MG63 (cell line): ENCODE results near the gene LCN15. TPM values are rescaled to one million over a fixed set of nuclear protein-coding genes. Genes with fewer than 3 reads are reported as not detected.
"Not testable (repeated sequence)": the region's sequence is repeated elsewhere in the genome, so short reads cannot be mapped to it uniquely, and the experiment has no call there.

Experiments
- DNase-seq: peaks from one replicate; pipeline ENCODE4 v3.0.0-alpha.2; 2020
- H3K27me3 ChIP-seq: fragments of 250-450 bp; sonication (Bioruptor Pico); 2 replicates; pipeline ENCODE4 v1.5.1; 2020; ENCODE audit warnings: mild to moderate bottlenecking, moderate library complexity
- H3K36me3 ChIP-seq: fragments of 250-450 bp; sonication (Bioruptor Pico); 2 replicates; pipeline ENCODE4 v1.5.1; 2020; ENCODE audit warnings: mild to moderate bottlenecking, moderate library complexity
- H3K4me3 ChIP-seq: fragments of 250-450 bp; sonication (Bioruptor Pico); 2 replicates; pipeline ENCODE4 v1.5.1; 2020; ENCODE audit warnings: mild to moderate bottlenecking, moderate library complexity
- H3K9me3 ChIP-seq: fragments of 250-450 bp; sonication (Bioruptor Pico); 2 replicates; pipeline ENCODE4 v1.5.1; 2020; ENCODE audit warnings: mild to moderate bottlenecking, moderate library complexity
- total RNA-seq: library from RNA; depleted of rRNA; stranded (reverse); fragments of >200 nt; shearing (Covaris generic); gene quantifications from 2 replicates; pipeline ENCODE4 v1.2.3, GENCODE V29; 2014; ENCODE audit warnings: low replicate concordance

The LCN15 gene
- total RNA-seq, 1 experiment from 2014 or later: not detected

DNA sequence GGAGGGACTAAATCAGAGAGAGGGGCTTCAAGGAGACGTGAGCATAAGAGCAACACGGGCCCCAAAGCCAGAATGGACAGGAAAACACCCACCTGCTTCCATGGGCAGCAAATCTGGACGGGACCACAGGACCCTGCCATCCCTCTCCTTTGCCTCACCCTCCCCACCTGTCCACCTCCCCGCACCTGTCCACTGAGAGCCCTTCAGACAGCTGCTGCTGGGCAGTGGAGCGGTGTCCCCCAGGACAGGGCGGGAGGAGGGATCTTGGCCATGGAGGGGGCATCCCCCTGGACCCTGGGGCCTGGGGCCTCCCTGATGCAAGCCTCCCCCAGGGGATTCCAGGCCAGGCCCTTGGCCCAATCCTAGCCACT lies 34.4 kb upstream of the LCN15 start:
- no peaks in the 10 kb centered on the region; the same call in 1 of the 2 replicates for H3K36me3 ChIP-seq
- no peak for DNase-seq
- H3K9me3 ChIP-seq: no peaks in the 10 kb centered on the region
- no peak overlapping the region for H3K4me3 ChIP-seq
- peaks cover 34% of the 10 kb centered on the region for H3K27me3 ChIP-seq

DNA sequence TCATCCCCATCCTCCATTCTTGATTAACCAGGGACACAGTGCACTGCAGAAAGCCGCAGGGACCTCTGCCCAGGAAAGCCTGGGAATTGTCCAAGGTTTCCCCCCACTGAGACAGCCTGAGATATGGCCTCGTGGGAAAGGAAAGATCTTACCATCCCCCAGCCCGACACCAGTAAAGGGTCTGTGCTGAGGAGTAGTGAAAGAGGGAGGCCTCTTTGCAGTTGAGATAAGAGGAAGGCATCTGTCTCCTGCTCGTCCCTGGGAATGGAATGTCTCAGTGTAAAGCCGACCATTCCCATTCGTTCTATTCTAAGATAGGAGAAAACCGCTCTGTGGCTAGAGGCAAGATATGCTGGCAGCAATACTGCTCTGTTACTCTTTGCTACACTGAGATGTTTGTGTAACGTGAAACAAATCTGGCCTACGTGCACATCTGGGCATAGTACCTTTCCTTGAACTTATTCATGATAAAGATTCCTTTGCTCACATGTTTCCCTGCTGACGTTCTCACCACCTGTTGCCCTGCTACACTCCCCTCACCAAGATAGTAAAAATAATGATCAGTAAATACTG lies 32.5 kb upstream of the LCN15 start:
- H3K27me3 ChIP-seq: peaks cover 34% of the 10 kb centered on the region
- DNase-seq, H3K9me3 ChIP-seq, H3K4me3 ChIP-seq, H3K36me3 ChIP-seq: not testable (repeated sequence)

DNA sequence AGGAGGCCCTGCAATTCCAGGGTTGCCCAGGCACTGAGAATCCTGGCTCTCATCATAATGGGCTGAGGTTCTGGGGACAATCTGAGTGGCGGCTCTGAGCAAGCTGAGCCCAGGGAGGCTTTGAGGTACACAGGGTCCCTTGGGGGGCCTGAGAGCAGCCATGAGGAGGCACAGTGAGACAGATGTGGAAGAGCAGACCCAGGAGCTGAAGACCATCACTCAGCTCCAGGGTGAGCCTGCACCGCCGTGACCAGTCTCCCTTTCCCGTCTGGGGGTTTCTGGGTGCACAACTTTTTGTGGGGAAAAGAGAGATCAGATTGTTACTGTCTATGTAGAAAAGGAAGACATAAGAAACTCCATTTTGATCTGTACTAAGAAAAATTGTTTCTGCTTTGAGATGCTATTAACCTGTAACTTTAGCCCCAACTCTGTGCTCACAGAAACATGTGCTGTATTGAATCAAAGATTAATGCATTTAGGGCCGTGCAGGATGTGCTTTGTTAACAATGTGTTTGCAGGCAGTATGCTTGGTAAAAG lies 32.0 kb upstream of the LCN15 start, which contains the start of gene CCDC183:
CCDC183 (plus strand) TSS at position 101 of the 537 bp plus-strand sequence; CDS start at position 161, 60 bp downstream.
- Histone ChIP-seq H3K36me3 (peaks cover 3% of the 10 kb centered on the region), H3K4me3 (no peak within 1 kb of the TSS), H3K9me3 (no peaks in the 10 kb centered on the region), H3K27me3 (peaks cover 34% of the 10 kb centered on the region)
- DNase-seq: no peak

DNA sequence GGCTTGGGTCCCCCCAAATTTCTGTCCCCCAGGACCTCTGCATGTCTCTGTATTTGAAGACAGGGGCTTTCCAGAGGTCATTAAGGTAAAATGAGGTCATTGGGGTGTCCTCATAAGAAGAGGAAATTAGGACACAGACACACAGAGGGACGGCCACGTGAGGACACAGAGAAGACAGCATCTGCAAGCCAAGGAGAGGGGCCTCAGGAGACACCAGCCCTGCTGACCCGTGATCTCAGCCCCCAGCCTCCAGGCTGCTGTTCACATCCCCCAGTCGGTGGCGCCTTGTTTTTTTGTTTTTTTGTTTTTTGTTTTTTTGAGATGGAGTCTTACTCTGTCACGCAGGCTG lies 30.7 kb upstream of the LCN15 start:
- Histone ChIP-seq H3K9me3 (no peaks in the 10 kb centered on the region), H3K36me3 (peaks cover 3% of the 10 kb centered on the region), H3K4me3 (no peak overlapping the region), H3K27me3 (peaks cover 29% of the 10 kb centered on the region)
- no peak for DNase-seq

DNA sequence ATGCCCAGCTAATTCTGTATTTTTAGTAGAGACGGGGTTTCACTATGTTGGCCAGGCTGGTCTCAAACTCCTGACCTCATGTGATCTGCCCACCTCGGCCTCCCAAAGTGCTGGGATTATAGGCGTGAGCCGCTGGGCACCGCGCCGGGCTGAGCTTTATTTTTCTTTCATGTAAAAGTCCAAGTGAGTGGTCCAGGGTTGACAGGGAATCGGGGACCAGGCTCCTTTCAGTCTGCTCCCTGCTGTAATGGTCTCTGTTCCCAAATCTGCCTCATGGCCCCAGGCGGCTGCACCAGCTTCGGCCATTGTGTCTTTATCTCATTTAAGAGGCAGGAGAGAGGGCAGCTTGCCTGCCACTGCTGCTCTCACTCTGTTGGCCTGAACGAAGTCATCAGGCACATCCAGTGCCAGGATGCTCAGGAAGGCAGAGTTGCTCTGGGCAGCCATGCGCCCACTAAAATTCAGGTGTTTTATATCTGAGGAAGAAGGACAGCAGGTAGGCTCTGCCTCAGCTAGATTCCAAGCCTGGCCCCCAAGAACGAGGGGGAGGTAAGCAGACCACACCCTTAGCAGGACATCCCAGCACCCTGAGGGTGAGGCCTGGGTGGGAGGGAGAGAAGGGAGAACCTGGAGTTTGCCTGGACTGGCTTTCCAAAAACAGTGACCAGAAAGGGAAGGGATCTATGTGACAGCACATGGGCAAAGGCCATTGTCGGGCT lies 30.1 kb upstream of the LCN15 start:
- Histone ChIP-seq H3K27me3 (peaks cover 24% of the 10 kb centered on the region), H3K36me3 (peaks cover 3% of the 10 kb centered on the region), H3K4me3 (no peak overlapping the region), H3K9me3 (no peaks in the 10 kb centered on the region)
- no peak for DNase-seq

DNA sequence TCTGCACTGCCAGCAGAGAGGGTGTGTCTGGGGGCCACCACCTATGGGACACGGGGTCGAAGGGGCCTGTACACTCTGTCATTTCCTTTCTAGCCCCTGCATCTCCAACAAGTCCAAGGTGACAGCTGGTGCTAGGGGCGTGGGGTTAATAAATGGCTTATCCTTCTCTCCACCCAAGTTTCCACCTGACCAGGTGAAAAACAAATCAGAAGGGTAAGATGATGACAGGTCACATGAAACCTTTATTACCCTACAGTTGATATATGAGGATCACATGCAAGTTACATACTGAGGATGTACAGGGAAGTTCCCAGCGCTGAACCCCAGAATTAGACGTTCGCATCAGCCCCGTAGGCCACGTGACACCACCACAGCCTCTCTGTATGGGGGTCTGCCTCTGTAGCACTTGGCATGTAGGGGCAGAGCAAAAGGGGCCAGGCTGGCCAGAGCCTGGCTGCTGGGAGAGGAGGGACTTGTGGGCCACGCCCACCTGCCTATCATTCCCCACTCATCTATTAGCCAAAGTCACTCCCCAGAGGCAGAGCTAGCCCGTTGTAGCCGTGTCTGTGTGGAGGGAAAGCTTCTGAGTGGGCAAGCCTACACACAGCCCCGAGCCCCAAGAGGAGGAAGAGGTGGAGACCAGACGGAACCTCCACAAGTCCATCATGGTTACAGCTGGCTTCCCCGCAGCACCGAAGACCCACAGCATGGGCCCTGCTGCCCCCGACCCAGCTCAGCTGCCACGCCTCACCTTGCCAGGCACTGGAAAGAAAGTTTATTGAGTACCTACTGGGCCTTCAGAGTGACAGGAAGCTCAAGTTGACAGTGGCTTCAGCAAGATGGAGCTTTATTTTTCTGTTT lies 29.0 kb upstream of the LCN15 start:
- Histone ChIP-seq H3K27me3 (peaks cover 13% of the 10 kb centered on the region), H3K4me3 (no peak overlapping the region), H3K36me3 (peaks cover 3% of the 10 kb centered on the region), H3K9me3 (no peaks in the 10 kb centered on the region)
- DNase-seq: no peak

DNA sequence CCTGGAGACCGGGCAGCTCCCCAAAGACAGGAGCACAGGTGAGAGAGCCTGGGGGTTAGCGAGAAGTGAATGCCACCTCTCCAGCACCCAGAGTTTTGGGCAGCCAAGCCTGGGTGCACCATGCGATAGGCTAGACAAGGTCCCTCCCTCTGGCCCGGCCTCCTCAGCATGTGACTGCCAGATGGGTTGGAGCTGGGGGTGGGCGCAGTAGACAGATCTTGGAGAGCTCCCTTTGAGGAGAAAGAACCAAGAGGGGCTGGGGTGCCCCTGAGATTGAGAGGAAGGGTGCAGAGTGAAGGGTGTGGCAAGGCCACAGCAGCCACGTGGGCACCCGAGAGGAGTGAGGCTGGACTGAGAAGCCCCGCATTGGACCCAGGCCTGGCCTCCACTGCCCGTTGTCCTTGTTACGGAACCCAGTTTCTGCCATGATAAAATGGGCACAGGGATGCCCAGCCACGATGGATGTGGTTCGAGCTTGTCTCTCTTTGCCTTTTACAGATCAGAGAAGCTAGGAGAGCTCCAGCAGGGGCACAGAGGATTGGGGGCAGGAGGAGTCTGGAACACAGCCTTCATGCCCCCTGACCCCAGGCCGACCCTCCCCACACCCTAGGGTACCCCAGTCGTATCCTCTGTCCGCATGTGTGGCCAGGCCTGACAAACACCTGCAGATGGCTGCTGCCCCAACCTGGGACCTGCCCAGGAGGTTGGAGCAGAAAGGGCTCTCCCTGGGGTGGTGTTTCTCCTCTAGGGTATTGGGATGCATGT lies 28.2 kb upstream of the LCN15 start:
- Histone ChIP-seq H3K27me3 (peaks cover 5% of the 10 kb centered on the region), H3K36me3 (peaks cover 3% of the 10 kb centered on the region), H3K9me3 (no peaks in the 10 kb centered on the region), H3K4me3 (peak overlapping the region; percentile 81)
- no peak for DNase-seq

DNA sequence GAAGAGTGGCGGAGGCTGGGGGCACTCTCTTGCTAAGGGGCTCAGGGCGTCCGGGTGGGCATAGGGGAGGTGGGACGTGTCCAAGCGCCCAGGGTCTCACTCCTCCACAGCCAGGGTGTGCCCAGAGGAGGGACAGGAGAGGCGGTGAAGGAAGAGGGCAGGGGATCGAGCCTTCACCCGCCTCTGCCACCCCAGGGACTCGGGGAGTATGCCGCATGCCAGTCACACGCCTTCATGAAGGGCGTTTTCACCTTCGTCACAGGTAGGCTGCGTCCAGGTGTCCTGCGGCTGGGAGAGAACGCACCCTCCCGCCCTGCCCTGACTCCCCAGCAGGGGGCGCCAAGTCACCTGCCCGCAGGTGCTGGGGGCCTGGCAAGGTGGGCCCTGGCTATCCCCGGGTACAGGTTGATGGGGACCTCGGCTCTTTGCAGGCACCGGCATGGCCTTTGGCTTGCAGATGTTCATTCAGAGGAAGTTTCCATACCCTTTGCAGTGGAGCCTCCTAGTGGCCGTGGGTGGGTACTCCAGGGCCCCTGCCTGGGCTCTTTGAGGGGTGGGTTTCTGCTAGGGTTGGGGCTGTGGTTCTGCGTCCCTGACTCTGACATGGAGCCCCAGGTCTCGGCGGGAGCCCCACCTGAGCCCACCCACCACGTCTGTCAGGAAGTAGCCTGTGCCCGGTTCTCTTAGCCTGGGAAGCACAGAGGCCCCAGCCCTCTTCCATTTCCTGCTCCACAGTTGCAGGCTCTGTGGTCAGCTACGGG lies 27.4 kb upstream of the LCN15 start:
- Histone ChIP-seq H3K27me3 (peaks cover 4% of the 10 kb centered on the region; the same call in 1 of the 2 replicates), H3K36me3 (peaks cover 3% of the 10 kb centered on the region), H3K4me3 (peak overlapping the region; percentile 81), H3K9me3 (no peaks in the 10 kb centered on the region)
- DNase-seq: peak; percentile 34

DNA sequence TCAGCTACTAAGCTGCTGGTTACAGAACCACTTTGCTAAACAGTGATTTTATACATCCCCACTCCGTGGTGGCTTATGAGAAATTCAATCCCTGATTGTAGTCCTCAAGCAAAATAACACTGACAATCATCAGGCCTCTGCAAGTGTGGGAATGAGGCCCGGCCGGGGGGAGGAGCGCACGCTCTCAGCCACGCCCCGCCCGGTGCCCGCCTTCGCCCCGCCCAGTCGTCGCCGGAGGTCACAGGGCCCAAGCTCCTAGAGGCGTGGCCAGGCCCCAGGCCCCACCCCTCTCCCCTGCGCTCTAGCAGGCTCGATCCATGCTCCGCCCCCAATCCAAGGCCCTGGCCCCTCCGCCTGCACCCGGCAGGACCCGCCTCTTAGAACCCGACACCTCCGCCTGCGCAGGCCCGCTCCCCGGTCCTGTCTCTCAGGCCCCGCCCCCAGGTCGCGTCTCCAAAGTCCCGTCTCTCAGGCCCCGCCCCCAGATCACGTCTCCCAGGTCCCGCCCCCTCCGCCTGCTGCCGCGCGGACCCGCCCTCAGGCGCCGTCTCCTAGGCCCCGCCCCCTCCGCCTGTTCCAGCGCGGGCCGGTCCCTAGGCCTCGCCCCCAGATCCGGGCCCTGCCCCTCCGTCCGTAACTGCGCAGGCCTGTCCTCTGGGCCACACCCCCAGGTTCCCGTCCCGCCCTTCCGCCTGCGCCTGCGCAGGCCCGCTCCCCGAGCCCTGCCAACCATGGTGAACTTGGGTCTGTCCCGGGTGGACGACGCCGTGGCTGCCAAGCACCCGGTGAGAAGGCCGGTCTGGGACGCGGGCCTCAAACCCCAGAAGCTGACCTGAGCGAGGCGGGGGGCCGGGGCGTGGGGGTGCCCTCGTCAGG lies 26.6 kb upstream of the LCN15 start, which contains the start of gene TMEM141:
TMEM141 (plus strand) TSS at position 705 of the 876 bp plus-strand sequence; CDS start at position 732, 27 bp downstream.
- peaks cover 3% of the 10 kb centered on the region for H3K36me3 ChIP-seq
- DNase-seq: peak; percentile 99
- H3K4me3 ChIP-seq: peak within 1 kb of the TSS; percentile 81
- H3K9me3 ChIP-seq: no peaks in the 10 kb centered on the region
- H3K27me3 ChIP-seq: peaks cover under 1% of the 10 kb centered on the region; the same call in 1 of the 2 replicates

DNA sequence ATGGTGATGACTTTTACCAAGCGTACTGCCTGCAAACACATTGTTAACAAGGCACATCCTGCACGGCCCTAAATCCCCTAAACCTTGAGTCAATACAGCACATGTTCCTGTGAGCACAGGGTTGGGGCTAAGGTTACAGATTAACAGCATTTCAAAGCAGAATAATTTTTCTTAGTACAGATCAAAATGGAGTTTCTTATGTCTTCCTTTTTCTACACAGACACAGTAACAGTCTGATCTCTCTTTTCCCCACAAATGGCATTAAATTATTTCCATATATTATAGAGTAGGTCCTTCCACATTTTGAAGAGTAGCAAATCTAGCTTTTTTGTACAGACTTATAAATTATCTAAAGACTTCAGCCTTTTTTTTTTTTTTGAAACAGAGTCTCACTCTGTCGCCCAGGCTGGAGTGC lies 25.2 kb upstream of the LCN15 start:
- H3K36me3 ChIP-seq: peaks cover 3% of the 10 kb centered on the region
- DNase-seq: no peak
- H3K27me3 ChIP-seq: no peaks in the 10 kb centered on the region
- H3K9me3 ChIP-seq: no peaks in the 10 kb centered on the region
- H3K4me3 ChIP-seq: no peak overlapping the region

DNA sequence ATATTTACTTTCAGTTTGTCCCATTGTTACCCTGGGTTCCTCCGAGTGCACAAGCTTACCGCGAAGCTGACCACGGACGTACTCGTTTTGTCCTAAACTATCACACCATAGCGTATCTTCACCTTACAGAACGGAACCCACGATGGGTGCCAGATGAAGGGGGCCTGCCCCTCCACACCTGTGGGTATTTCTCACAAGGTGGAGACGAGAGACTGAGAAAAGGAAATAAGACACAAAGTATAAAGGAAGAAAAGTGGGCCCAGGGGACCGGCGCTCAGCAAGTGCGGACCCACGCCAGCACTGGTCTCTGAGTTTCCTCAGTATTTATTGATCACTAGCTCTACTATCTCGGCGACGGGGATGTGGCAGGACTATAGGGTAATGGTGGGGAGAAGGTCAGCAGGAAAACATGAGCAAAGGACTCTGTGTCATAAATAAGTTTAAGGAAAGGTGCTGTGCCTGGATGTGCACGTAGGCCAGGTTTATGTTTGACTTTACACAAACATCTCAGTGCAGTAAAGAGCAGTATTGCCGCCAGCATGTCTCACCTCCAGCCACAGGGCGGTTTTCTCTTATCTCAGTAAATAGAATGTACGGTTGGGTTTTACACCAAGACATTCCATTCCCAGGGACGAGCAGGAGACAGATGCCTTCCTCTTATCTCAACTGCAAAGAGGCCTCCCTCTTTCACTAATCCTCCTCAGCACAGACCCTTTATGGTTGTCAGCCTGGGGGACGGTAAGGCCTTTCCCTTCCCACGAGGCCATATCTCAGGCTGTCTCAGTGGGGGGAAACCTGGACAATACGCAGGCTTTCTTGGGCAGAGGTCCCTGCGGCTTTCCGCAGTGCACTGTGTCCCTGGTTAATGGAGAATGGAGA lies 24.6 kb upstream of the LCN15 start:
- not testable (repeated sequence) for H3K9me3 ChIP-seq, DNase-seq, H3K27me3 ChIP-seq, H3K36me3 ChIP-seq, H3K4me3 ChIP-seq

DNA sequence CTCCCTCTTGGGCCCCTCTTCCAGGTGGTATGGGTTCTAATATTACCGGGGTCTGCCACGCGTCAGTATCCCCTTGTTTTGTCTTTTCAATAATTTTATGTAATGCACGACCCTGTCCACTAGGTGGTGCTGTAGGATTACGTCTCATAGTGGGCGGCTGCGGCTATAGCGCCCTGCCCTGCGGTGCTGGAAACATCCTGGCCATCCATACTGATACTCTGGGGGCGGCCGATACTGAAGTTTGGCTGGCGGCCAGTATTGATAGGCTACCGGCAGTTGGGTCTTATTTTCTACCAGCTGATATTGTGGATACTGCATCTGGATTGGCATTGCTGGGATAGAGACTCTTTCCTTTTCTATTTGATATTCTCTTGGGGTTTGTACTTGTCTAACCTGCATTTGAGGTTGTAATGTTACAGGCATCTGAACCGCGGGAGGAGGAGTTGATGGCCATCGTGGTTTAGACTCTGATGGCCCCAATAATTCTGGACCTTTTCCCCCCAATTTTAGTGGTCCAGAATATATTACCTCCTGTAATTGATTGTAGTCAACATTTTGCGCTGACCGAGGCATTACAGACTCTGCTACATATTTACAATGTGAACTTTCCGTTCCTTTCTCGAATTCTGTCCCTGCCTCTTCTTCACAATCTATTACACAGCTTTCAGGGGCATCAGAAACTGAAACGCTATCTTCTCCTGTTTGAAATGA lies 23.5 kb upstream of the LCN15 start:
- Histone ChIP-seq H3K4me3 (no peak overlapping the region), H3K36me3 (peaks cover 3% of the 10 kb centered on the region), H3K27me3 (no peaks in the 10 kb centered on the region), H3K9me3 (no peaks in the 10 kb centered on the region)
- peak; percentile 39 for DNase-seq

DNA sequence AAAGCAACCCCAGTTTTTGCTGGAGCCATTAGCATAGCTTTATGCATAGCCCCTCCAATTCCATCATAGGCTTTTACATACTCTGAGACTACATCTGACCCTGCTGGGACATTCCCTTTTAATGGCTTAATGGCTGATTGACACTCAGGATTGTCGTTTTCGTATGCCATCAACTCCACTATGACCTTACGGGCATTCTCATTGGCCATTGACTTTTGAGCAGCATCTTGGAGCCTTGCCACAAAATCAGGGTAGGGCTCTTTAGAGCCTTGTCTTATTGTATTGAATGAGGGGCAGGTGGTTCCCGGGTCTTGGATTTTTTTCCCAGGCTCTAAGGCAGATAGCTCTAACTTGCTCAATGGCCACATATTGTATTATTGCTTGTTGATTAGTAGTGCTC lies 22.7 kb upstream of the LCN15 start:
- H3K4me3 ChIP-seq, H3K9me3 ChIP-seq, DNase-seq, H3K36me3 ChIP-seq, H3K27me3 ChIP-seq: not testable (repeated sequence)

DNA sequence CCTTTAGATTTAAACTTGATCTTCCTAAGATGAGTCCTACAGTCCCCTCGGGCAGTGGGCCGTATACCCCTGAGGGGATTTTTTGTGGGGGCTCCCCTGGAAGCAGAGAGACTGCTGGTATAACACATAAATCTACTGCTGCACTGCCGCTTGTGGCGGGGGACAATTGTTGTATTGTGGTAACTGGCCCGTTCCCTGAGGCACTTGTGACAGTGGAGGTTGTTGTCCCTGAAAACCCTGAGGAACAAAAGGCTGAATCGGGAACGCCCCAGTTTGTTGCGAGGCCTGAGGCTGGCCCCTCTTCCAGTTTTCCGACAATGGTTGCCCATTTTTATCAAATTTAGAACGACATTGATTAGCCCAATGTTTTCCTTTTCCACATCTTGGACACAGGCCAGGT lies 22.1 kb upstream of the LCN15 start:
- Histone ChIP-seq H3K9me3 (no peaks in the 10 kb centered on the region), H3K36me3 (no peaks in the 10 kb centered on the region), H3K4me3 (no peak overlapping the region), H3K27me3 (no peaks in the 10 kb centered on the region; the same call in 1 of the 2 replicates)
- no peak for DNase-seq
